Sigmoid colon (tissue), 7 donors: ENCODE measurements around the gene ANO9. TPM values are rescaled to one million over a fixed set of nuclear protein-coding genes. Genes with fewer than 3 reads are reported as not detected.

ENCODE experiments used
- DNase-seq: peaks from one replicate; pipeline ENCODE4 v3.0.0-alpha.2; 2019
- H3K27ac ChIP-seq, 4 donors: fragments of 200-600 bp; sonication (generic); one replicate each; pipeline ENCODE4 v1.5.1; 2016 to 2019; ENCODE audit warnings: mild to moderate bottlenecking in 1 of 4
- H3K27me3 ChIP-seq, 3 donors: fragments of 200-600 bp; sonication (generic); one replicate each; pipeline ENCODE4 v1.5.1; 2019; ENCODE audit warnings: mild to moderate bottlenecking in 1 of 3
- H3K36me3 ChIP-seq, 4 donors: fragments of 200-600 bp; sonication (generic); one replicate each; pipeline ENCODE4 v1.5.1; 2016 to 2019
- H3K4me1 ChIP-seq, 4 donors: fragments of 200-600 bp; sonication (generic); one replicate each; pipeline ENCODE4 v1.5.1; 2017 to 2019
- H3K4me3 ChIP-seq, 4 donors: fragments of 200-600 bp; sonication (generic); one replicate each; pipeline ENCODE4 v1.5.1; 2017 to 2019; ENCODE audit warnings: mild to moderate bottlenecking in 2 of 4, moderate library complexity in 1 of 4
- H3K9me3 ChIP-seq, 4 donors: fragments of 200-600 bp in 3 of 4; sonication (generic) in 3 of 4; one replicate each; pipeline versions ENCODE4 v1.5.1 to v1.6.1; 2013 to 2019
- EP300 ChIP-seq, 4 donors: sonication (generic); formaldehyde crosslinking; IDR thresholded peaks; one replicate each; pipeline ENCODE4 v1.6.1; 2017; ENCODE audit warnings: antibody characterized with exemption in 4 of 4
- POLR2A ChIP-seq, 2 donors: fragments of 450-650 bp; IDR thresholded peaks; one replicate each; pipeline ENCODE4 v1.6.1; 2016; ENCODE audit warnings: antibody characterized with exemption in 2 of 2, mild to moderate bottlenecking in 2 of 2, moderate library complexity in 2 of 2
- POLR2AphosphoS5 ChIP-seq, 4 donors: sonication (generic); formaldehyde crosslinking; IDR thresholded peaks; one replicate each; pipeline ENCODE4 v1.6.1; 2017; ENCODE audit warnings: antibody characterized with exemption in 4 of 4
- WGBS, 2 donors: extraction: QIAGEN DNeasy Blood & Tissue Kit; methylation state at CpG; one replicate each; pipeline ENCODE4 v1.1.7; 2013; 5-methylcytosine and 5-hydroxymethylcytosine counted together
- intact Hi-C: fragments of 100-400 bp; cut with DNase I; formaldehyde crosslinking; loops from one replicate; pipeline ENCODE4 v1.15.1; 2023
- polyA plus RNA-seq, 3 donors: library from polyadenylated mRNA; stranded (reverse); fragments of 200-250 nt; gene quantifications; one replicate each; pipeline ENCODE4 v1.2.3, GENCODE V29; 2013
- total RNA-seq, 4 donors: library from RNA; depleted of rRNA; stranded (reverse); fragments of >200 nt; gene quantifications; one replicate each; pipeline ENCODE4 v1.1.0, GENCODE V29; 2016
- TF ChIP-seq, protein P1 (sequence below), 4 experiments: fragments of 450-650 bp in 3 of 4; fragments of 200-600 bp in 1 of 4; IDR thresholded peaks; one replicate each; pipeline ENCODE4 v1.5.1; 2016 to 2019; ENCODE audit warnings: antibody characterized with exemption in 4 of 4, mild to moderate bottlenecking in 3 of 4, moderate library complexity in 2 of 4
- donor health status: healthy with polysubstance abuse.
- donor health status: Bipolar disorder and iron deficiency.
- donor health status: healthy.

Gene ANO9, protein sequence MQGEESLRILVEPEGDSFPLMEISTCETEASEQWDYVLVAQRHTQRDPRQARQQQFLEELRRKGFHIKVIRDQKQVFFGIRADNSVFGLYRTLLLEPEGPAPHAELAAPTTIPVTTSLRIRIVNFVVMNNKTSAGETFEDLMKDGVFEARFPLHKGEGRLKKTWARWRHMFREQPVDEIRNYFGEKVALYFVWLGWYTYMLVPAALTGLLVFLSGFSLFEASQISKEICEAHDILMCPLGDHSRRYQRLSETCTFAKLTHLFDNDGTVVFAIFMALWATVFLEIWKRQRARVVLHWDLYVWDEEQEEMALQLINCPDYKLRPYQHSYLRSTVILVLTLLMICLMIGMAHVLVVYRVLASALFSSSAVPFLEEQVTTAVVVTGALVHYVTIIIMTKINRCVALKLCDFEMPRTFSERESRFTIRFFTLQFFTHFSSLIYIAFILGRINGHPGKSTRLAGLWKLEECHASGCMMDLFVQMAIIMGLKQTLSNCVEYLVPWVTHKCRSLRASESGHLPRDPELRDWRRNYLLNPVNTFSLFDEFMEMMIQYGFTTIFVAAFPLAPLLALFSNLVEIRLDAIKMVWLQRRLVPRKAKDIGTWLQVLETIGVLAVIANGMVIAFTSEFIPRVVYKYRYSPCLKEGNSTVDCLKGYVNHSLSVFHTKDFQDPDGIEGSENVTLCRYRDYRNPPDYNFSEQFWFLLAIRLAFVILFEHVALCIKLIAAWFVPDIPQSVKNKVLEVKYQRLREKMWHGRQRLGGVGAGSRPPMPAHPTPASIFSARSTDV
- total RNA-seq, result 1 to 10 TPM in 1 of 4 donors, under 1 TPM in 3; 0.14 to 2.5 (median 0.26) TPM
- 100 to 1,000 TPM in 1 of 3 donors, 1 to 10 TPM in 2; 4.2 to 123 (median 6.5) TPM for polyA plus RNA-seq

- peaks cover 17 to 72% (median 33%) of the 10 kb centered on the region in 3 donors for H3K27me3 ChIP-seq
- H3K27ac ChIP-seq, result no peak within 1 kb of the TSS
- intact Hi-C loops, result no loop called here
- H3K4me3 ChIP-seq, result no peak within 1 kb of the TSS
- no peaks in the 10 kb centered on the region for H3K9me3 ChIP-seq
- H3K4me1 ChIP-seq, result no peaks in the 10 kb centered on the region
- H3K36me3 ChIP-seq, result no peaks in the 10 kb centered on the region
- 3 to 14% methylated on average over 35 of the region's 35 CpGs for WGBS, 2 donors
- TF ChIP-seq, protein P1, sequence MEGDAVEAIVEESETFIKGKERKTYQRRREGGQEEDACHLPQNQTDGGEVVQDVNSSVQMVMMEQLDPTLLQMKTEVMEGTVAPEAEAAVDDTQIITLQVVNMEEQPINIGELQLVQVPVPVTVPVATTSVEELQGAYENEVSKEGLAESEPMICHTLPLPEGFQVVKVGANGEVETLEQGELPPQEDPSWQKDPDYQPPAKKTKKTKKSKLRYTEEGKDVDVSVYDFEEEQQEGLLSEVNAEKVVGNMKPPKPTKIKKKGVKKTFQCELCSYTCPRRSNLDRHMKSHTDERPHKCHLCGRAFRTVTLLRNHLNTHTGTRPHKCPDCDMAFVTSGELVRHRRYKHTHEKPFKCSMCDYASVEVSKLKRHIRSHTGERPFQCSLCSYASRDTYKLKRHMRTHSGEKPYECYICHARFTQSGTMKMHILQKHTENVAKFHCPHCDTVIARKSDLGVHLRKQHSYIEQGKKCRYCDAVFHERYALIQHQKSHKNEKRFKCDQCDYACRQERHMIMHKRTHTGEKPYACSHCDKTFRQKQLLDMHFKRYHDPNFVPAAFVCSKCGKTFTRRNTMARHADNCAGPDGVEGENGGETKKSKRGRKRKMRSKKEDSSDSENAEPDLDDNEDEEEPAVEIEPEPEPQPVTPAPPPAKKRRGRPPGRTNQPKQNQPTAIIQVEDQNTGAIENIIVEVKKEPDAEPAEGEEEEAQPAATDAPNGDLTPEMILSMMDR (IDR thresholded peaks at IDR 0.05), result no peak
- peak in 1 of 2 donors; percentile 25 for TF ChIP-seq POLR2A (IDR thresholded peaks at IDR 0.05)
- TF ChIP-seq POLR2AphosphoS5 (IDR thresholded peaks at IDR 0.05), result no peak
- DNase-seq, result no peak
Observed at GRCh38 chr11:441418-442274, at the start of gene ANO9. ANO9 (minus strand) TSS chr11:442011; CDS start chr11:441926, 85 bp downstream.

DNA sequence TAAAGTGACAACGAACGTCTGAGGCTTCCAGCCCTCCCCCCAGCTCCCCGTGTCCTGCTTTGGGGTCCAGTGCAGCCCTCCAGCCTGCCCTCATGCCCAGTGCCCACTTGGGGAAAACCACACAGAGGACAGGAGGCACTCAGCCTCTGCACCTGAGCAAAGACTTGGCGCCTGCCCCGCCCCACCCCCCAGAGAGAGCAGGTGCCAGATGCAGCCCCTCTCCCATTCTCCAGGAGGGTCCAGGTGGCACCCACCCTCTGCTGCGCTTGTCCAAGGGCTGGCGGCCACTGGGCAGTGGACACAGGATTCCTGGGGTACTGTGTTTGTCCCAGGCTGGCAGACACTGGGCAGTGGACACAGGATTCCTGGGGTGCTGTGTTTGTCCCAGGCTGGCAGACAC, 49.5 kb upstream of the ANO9 start:
- Histone ChIP-seq H3K9me3 (no peaks in the 10 kb centered on the region), H3K36me3 (peaks cover 17 to 61% (median 27%) of the 10 kb centered on the region in 4 donors), H3K27ac (no peak overlapping the region), H3K4me1 (no peaks in the 10 kb centered on the region), H3K27me3 (no peaks in the 10 kb centered on the region), H3K4me3 (no peak overlapping the region)
- WGBS, 2 donors, result 87 to 92% methylated on average over 7 of the region's 7 CpGs
- DNase-seq, result no peak
- TF ChIP-seq, protein P1 (IDR thresholded peaks at IDR 0.05), result no peak
- TF ChIP-seq EP300 (IDR thresholded peaks at IDR 0.05), result no peak
- TF ChIP-seq POLR2A (IDR thresholded peaks at IDR 0.05), result no peak
- TF ChIP-seq POLR2AphosphoS5 (IDR thresholded peaks at IDR 0.05), result no peak
- intact Hi-C loops, result no loop called here

- no peaks in the 10 kb centered on the region for H3K4me1 ChIP-seq
- H3K27ac ChIP-seq, result no peak overlapping the region
- peaks cover 17 to 56% (median 26%) of the 10 kb centered on the region in 4 donors for H3K36me3 ChIP-seq
- TF ChIP-seq, protein P1 (IDR thresholded peaks at IDR 0.05), result no peak
- no peak for TF ChIP-seq EP300 (IDR thresholded peaks at IDR 0.05)
- TF ChIP-seq POLR2AphosphoS5 (IDR thresholded peaks at IDR 0.05), result no peak
- TF ChIP-seq POLR2A (IDR thresholded peaks at IDR 0.05), result no peak
- no peaks in the 10 kb centered on the region for H3K27me3 ChIP-seq
- H3K4me3 ChIP-seq, result no peak overlapping the region
- 94% methylated on average over 15 of the region's 15 CpGs for WGBS, 2 donors
- no peaks in the 10 kb centered on the region for H3K9me3 ChIP-seq
- intact Hi-C loops, result no loop called here
- no peak for DNase-seq
Observed at GRCh38 chr11:490930-491260, 49.1 kb upstream of the ANO9 start.

- WGBS, 2 donors, result 94 to 96% methylated on average over 38 of the region's 38 CpGs
- no peak overlapping the region for H3K27ac ChIP-seq
- H3K9me3 ChIP-seq, result no peaks in the 10 kb centered on the region
- no peaks in the 10 kb centered on the region for H3K27me3 ChIP-seq
- intact Hi-C loops, result no loop called here
- H3K36me3 ChIP-seq, result peaks cover 17 to 51% (median 26%) of the 10 kb centered on the region in 4 donors
- TF ChIP-seq POLR2AphosphoS5 (IDR thresholded peaks at IDR 0.05), result no peak
- no peak for TF ChIP-seq EP300 (IDR thresholded peaks at IDR 0.05)
- TF ChIP-seq, protein P1 (IDR thresholded peaks at IDR 0.05), result no peak
- TF ChIP-seq POLR2A (IDR thresholded peaks at IDR 0.05), result no peak
- DNase-seq, result no peak
- no peak overlapping the region for H3K4me3 ChIP-seq
- H3K4me1 ChIP-seq, result no peaks in the 10 kb centered on the region
Observed at GRCh38 chr11:490186-490929, 48.5 kb upstream of the ANO9 start.
